ENCODE measurements around the gene C1orf226.
"Not testable (repeated sequence)": the region's sequence is repeated elsewhere in the genome, so short reads cannot be mapped to it uniquely, and the experiment has no call there.

C1orf226 gene

GRCh38 chr1:162347281-162347680 is 34.2 kb upstream of the C1orf226 start:
- no peak for TF ChIP-seq CTCF (IDR thresholded peaks at IDR 0.05; ENCODE audit: control insufficient read depth, insufficient read depth, low read depth, low read length, missing control alignments)
- no peak overlapping the region for H3K4me3 ChIP-seq (ENCODE audit: control insufficient read depth, low read depth, low read length)
- DNase-seq (ENCODE audit: low read depth) = no peak

GRCh38 chr1:162349635-162350330 is 31.7 kb upstream of the C1orf226 start:
- no peak for TF ChIP-seq CTCF (IDR thresholded peaks at IDR 0.05; ENCODE audit: control insufficient read depth, insufficient read depth, low read depth, low read length, missing control alignments)
- peak; percentile 81 for DNase-seq (ENCODE audit: low read depth)
- no peak overlapping the region for H3K4me3 ChIP-seq (ENCODE audit: control insufficient read depth, low read depth, low read length)

GRCh38 chr1:162351246-162351842 is 30.2 kb upstream of the C1orf226 start:
- H3K4me3 ChIP-seq (ENCODE audit: control insufficient read depth, low read depth, low read length) = no peak overlapping the region
- TF ChIP-seq CTCF (IDR thresholded peaks at IDR 0.05; ENCODE audit: control insufficient read depth, insufficient read depth, low read depth, low read length, missing control alignments) = no peak
- DNase-seq (ENCODE audit: low read depth) = no peak

GRCh38 chr1:162351874-162352273 is 29.7 kb upstream of the C1orf226 start:
- not testable (repeated sequence) for H3K4me3 ChIP-seq (ENCODE audit: control insufficient read depth, low read depth, low read length); DNase-seq (ENCODE audit: low read depth)

GRCh38 chr1:162353078-162353477 is 28.4 kb upstream of the C1orf226 start:
- TF ChIP-seq CTCF (IDR thresholded peaks at IDR 0.05; ENCODE audit: control insufficient read depth, insufficient read depth, low read depth, low read length, missing control alignments) = no peak
- no peak overlapping the region for H3K4me3 ChIP-seq (ENCODE audit: control insufficient read depth, low read depth, low read length)
- no peak for DNase-seq (ENCODE audit: low read depth)

- no peak for DNase-seq (ENCODE audit: low read depth)
- no peak overlapping the region for H3K4me3 ChIP-seq (ENCODE audit: control insufficient read depth, low read depth, low read length)
- no peak for TF ChIP-seq CTCF (IDR thresholded peaks at IDR 0.05; ENCODE audit: control insufficient read depth, insufficient read depth, low read depth, low read length, missing control alignments)
Observed at GRCh38 chr1:162353702-162354101, 27.8 kb upstream of the C1orf226 start.

GRCh38 chr1:162357681-162358266 is 23.8 kb upstream of the C1orf226 start:
- peak; percentile 51 for TF ChIP-seq CTCF (IDR thresholded peaks at IDR 0.05; ENCODE audit: control insufficient read depth, insufficient read depth, low read depth, low read length, missing control alignments)
- DNase-seq (ENCODE audit: low read depth) = peak; percentile 16
- no peak overlapping the region for H3K4me3 ChIP-seq (ENCODE audit: control insufficient read depth, low read depth, low read length)
